HG02884 (cell line): ENCODE results near the gene TNFAIP2.

ENCODE experiments used
- ATAC-seq: cut with Tn5 transposase; IDR thresholded peaks from one replicate; pipeline ENCODE4 v1.9.1; 2021; ENCODE audit warnings: mild to moderate bottlenecking, moderate library complexity; ENCODE audit not compliant: unreplicated experiment

TNFAIP2 gene, protein sequence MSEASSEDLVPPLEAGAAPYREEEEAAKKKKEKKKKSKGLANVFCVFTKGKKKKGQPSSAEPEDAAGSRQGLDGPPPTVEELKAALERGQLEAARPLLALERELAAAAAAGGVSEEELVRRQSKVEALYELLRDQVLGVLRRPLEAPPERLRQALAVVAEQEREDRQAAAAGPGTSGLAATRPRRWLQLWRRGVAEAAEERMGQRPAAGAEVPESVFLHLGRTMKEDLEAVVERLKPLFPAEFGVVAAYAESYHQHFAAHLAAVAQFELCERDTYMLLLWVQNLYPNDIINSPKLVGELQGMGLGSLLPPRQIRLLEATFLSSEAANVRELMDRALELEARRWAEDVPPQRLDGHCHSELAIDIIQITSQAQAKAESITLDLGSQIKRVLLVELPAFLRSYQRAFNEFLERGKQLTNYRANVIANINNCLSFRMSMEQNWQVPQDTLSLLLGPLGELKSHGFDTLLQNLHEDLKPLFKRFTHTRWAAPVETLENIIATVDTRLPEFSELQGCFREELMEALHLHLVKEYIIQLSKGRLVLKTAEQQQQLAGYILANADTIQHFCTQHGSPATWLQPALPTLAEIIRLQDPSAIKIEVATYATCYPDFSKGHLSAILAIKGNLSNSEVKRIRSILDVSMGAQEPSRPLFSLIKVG

DNA sequence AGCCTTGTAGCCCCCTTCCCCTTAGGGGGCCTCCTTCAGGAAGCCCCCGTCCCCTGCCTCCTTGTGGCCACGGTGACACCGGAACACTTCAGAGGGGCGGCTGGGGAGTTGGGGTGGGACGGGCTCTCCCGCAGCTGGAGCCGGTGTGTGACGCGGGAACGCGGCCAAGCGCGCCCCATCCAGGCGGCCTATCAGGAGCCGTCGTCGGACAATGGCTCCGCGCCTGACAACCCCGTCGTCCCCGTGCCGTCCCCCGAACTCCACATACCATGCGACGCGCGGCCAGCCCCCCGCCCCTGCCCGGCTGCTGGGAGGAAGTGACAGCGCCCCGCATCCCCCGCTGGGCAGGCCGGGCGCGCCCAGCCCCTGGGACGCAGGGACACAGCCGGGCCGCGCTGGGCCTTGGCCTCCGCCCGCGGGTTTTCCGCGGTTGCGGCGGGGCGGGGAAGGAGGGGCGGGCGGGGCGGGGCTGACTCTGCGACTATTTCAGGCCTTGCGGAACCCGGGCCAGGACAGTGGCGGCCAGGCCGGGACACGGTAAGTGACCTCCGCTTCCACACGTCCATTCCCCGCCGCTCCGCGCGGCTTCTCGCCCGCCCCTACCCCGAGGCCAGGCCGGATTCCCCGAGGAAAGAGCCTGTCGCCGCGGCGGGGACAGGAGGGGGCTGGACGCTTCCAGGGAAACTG lies at the start of gene TNFAIP2:
Gene TNFAIP2, plus strand, starts transcription at position 515 of the 687 bp plus-strand sequence. CDS start 2,997 bp downstream, outside the sequence.
- ATAC-seq, result no peak

DNA sequence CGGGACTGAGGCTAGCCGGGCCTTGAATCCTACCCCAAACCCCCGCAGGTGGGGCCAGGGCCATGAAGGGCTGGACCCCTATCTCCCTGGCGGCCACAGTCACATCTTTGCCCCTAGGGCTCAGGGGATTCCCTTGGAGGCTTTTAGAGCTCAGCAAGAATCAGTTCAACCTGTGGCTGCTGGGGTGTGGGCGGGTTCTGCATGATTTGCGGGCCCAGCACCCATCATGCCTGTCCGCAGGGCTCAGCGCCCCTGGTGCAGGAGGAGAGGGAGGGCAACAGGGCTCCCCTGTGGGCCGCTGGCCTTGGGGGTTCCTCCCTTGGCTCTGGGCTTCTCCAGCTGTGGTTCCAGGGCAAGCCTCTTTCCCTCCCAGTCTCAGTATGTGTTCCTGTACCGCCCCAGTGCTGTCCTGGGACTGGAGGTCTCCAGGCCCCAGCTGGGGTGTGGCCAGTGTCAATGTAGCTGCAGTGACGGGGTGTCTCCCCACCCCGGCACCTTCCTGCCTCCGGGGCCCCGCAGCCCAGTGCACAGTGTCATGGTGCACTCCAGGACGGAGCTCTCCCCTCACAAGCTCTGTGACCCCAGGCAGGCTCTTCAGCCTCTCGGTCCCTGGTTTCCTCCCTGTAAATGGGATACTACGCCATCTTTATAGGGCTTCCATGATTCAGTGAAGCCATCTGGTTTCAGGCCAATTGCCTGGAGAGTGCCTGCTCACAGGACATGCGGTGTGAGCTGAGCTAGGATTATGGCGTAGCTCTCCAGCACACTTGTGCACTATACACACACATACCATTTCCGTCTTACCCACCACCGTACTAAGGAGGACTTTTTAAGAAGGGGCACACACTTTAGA lies 49.2 kb upstream of the TNFAIP2 start:
- no peak for ATAC-seq

DNA sequence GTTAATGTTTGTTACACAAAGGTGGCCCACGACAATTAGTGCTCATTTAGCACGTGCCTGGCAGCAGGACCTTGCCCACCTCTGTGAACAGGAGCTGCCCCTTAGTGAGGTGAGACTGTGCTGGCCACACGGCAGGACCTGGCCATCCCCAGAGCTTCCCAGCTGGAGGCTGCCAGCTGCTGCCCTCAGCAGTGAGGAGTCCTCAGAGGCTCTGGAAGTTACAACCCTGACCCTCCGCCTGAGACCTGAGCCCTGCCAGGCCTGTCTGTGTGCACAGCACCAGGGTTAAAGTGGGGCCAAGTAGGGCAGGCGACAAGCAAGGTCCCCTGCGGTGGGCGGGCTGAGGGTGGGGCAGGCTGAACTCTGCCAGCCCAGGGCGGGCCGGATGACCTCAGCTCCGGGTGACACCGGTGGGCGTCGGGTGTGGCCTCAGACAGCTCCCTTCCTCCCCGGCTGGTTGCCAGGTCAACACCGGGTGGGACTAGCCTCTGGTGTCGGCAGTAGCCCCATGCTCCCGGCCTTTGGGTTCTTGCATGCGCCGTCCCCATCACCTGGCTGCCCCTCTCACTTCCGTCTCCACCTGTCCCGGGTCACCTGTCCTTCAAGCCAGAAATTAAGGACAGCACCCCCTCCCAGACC lies 48.4 kb upstream of the TNFAIP2 start:
- ATAC-seq, result no peak

DNA sequence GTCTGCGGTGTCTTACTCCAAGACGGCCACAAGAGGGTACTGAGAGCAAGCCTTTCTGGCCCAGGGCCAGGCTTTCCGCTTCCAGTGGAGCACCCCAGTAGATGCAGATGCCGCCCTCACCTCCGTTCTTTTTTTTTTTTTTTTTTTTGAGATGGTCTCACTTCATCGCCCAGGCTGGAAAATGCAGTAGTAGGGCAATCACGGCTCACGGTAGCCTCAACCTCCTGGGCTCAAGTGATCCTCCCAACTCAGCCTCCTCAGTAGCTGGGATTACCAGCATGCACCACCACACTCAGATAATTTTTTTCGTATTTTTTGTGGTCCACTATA lies 44.9 kb upstream of the TNFAIP2 start:
- peak; percentile 44 for ATAC-seq

DNA sequence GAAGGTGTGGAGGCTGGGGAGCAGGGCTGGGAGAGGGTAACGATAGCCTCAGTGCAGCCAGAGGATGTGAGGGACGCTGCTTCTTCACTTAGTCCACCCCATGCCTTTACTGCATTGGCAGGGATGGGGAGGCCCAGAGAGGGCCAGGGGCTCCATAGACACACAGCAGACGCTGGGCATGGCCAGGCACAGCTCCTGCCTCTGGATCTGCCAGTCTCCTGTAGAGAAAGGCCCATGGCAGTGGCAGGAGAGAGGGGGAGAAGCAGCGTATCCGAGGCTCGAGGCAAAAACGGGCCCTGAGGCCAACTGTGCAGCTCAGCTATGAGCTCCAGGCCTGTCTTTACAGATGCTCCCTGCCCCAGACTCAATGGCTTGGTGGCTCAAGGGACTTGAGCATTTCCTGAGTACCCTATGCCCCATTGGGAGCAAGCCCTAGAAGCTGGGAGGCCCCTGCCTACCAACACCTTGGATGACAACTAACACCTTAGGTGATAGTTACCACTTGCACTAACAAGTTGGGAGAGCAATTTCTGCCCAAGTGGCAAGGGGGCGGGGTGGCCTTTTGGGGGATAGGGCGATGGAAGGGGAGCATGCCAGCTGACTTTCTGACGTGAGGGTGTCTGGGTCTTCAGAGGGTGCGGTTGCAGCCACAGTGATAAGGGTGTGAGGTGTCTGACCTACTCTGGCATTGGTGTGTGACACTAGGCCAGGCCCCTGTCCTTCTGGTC lies 44.2 kb upstream of the TNFAIP2 start:
- ATAC-seq, result no peak

DNA sequence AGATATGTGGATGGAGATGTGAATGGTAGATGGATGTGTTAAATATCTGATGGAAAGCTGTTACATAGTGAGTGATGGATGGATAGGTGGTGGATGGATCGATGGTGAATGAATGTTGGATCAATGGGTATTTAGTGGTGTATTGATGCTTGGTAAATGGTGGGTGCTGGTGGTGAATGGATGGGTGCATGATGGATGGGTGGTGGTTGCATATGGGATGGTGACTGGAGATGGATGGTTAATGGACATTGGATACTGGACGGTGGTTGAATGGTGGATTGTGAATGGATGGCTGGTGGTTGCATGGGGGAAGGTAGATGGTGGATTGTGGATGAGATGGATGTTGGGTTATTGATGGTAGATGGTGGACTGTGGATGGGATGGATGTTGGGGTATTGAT lies 41.3 kb upstream of the TNFAIP2 start:
- ATAC-seq, result no peak

DNA sequence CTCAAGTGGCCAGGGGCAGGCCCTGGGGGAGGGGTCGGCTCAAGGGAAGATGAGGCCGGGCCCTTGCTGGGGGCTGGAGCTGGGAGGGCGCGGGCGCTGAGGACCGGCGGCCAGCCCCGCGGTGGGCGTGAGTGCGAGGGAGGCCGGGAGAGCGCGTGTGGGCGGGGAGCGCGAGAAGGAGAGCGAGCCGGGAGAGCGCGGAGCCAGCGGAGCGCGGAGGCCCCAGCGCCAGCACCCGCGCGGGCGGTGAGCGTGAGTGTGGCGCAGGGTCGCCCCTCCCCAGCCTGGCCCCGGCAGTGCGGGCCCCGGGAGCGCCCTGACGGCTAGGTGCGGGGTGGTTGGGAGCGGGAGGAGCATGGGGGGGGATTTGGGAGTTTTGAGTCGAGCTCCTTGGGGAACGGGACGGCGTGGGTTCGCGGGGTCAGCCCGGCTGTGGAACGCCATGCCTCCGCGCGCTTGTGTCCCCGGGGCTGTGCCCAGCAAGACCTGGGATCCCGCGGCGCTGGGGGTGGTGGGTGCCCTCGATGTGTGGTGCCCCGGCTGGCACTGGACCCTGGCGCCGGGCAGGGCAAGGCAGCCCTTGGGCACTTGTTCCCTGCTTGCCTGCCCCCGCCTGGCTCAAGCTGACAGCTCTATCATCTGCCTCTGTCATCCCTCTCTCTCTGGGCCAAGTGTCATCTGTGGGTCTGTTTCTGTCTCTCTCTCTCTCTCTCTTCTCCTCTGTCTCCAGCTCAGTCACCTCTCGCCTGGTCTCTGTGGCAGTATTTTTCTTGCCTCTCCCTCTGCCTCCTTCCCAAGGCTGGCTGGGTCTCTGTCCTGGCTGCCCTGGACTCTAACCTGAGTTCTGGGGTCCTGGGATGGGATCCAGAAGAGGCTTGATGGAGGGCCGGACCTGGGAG lies 39.0 kb upstream of the TNFAIP2 start, which contains the start of gene LBHD2:
Gene LBHD2, plus strand, starts transcription at position 190 of the 899 bp plus-strand sequence. CDS start 1,803 bp downstream, outside the sequence.
- ATAC-seq, result no peak

DNA sequence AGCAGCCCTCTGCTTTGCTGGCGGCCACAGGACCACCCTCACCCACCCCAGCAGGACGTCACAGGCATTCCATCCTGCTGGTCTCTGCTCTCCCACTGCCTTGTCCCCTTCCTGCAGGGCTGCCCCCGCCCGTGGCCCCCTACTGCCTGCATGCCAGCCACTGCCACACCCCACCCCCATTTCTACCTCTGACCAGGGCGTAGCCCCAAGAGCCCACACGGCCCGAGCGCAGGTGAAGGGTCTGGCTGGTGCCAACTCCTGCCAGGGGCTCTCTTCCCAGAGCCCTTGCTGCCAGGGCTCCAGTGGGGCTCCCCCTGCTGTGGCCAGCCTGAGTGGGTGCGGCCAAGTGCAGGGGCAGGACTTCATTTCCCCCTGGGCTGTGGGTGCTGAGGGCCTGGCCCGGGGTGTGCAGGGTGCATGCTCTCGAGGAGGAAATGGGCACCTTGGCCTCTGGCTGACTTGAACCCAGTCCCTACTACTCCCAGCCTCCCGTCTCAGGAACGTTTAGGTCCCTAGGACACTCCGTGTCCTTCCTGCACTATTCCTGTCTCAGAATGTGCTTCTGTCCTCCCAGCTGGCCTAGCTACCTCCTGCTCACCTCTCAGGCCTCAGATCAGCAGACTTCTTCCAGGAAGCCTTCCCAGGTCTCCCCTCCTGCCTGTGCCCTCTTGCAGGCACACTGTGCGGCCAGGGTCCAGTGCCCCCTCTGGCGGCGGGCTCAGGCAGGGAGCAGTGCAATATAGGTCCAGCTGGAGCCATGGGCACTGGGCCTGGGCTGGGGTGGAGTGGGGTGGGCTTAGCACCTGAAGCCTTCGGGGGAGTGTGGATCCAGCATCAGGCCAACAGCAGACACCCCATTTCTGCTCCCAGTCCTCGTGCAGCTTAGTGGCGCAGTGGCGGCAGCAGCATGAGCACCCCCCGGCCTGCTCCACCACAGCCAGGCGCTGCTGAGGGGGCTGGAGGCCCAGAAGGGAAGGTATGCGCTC lies 37.9 kb upstream of the TNFAIP2 start:
- no peak for ATAC-seq

DNA sequence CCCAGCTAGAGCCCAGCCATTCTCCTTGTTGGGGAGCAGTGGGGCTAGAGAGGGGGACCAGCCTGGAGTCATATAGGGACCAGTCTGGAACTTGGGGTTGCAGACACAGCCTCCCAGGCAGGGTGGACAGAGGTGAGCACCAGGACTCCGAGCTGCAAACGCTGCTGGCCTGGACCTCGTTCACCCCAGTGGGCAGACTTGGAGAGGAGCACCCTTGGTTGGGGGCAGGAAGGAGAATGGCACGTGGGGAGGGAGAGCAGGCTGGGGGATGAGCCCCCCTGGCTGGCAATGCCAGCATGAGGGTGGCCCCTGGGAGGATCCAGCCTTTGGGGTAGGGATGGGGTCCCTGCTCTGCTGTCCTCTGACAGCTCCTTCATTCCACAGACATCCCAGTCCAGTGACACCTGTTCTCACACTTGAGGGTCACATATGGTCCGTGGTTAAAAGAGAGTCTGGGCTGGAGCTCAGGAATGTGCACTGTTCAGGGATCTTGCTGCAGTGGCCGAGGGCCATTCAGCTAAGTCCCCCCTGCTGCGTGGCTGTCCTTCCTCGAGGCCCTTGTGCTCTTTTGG lies 36.4 kb upstream of the TNFAIP2 start:
- ATAC-seq, result no peak

DNA sequence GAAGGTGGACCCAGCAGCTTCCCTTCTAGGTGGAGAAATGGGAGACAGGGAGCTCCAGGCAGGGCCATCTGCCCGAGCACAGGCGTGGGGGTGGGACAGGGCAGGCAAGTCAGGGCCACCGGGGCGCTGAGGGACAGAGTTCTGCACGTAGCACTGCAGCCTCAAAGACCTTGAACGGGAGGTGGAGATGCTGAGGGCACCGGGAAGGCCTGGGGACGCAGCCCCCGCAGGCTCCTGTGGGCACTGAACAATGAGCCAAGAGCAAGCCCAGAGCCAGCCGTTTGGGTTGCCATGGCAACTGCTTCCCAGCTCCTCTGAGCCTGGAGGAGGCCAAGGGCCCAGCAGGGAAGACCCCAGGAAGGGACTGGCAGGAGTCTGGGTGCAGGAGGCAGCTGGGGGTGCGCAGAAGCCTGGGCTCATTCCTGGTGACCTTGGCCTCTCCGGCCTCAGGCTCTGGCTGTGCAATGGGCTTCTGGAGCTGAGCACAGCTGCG lies 35.9 kb upstream of the TNFAIP2 start:
- no peak for ATAC-seq

DNA sequence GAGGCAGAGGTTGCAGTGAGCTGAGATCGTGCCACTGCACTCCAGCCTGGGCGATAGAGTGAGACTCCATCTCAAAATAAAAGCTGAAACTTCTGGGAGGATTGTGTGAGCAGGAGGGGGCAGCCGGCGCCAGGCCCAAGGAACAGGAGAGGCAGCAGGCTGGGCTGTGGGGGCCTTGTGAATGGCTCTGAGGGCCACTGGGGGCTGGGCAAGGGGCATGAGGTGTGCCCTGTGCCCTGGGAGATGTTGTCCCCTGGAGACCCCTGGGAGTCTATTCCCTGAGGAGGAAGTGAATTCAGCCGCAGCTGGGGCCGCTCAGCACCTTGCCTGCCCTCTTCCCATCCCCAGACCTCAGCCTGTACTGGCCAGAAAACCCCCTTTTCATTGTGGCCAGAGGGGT lies 34.3 kb upstream of the TNFAIP2 start:
- no peak for ATAC-seq

DNA sequence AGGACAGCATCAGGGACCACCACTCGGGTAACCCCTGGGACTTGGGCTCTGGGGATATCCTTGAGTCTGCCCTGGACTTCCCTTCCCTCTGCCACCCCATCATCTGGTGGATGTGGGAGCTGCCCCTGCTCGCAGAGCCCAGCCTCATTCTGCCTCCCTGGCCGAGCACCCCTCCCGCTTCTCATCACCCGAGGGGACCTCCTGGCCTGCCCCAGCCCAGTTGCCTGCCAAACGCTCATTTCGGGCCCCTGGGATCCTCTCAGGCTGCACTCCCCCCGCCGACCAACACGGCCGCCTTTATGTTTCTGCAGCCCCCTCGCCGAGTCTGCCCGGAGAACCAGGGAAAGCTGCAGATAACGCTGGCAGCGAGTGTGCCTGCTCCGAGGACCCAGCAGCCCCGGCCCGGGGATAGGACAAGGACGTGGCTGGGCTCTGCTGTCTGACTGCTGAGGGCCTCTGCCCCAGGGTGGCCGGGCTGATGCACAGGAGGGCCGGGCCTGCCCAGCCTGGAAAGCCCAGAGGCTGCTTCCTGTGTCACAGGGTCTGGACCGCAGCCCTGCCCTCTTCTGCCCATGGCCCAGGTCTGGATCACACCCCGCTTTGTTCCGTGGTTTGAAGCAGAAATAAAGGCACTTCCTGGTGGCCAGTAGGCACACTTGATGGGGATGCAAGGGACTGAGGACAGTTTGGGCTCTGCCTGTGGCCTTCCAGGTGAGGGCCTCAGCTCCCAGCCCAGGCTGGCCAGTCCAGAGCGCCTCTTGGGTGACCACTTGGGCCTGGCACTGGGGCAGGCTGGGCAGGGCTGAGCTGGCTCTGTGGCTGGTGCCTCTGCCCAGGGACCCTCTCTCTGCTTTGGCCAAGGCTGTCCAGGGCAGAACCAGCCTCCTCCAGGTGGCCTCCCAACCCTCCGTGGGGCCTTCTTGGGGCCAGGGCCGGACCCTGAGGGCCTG lies 33.6 kb upstream of the TNFAIP2 start:
- ATAC-seq, result no peak

DNA sequence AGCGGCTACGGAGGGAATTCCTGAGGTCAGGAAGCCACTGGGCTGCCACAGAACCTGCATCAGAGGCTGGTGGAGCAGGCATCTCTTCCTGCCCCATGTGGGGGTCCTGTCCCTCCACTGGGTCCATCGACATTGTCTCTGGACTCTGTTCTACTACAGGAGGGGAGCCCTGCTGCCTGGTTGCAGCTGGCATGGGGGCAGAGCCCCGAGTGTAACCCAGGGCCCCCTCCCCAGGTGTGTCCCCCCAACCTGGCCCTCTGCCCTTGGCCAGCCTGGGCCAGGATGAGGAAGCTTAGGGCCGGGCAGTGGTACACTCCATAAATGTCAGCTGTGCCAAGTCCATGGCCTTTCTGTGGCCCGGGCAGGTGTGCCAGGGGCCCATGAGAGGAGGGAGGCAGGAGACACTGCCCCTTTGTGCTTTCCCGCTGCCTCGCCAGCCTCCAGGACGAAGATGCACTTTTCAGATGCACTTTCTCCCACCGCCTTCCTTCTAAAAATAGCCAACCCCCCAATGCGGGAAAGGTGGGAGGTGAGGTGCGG lies 32.7 kb upstream of the TNFAIP2 start:
- no peak for ATAC-seq

DNA sequence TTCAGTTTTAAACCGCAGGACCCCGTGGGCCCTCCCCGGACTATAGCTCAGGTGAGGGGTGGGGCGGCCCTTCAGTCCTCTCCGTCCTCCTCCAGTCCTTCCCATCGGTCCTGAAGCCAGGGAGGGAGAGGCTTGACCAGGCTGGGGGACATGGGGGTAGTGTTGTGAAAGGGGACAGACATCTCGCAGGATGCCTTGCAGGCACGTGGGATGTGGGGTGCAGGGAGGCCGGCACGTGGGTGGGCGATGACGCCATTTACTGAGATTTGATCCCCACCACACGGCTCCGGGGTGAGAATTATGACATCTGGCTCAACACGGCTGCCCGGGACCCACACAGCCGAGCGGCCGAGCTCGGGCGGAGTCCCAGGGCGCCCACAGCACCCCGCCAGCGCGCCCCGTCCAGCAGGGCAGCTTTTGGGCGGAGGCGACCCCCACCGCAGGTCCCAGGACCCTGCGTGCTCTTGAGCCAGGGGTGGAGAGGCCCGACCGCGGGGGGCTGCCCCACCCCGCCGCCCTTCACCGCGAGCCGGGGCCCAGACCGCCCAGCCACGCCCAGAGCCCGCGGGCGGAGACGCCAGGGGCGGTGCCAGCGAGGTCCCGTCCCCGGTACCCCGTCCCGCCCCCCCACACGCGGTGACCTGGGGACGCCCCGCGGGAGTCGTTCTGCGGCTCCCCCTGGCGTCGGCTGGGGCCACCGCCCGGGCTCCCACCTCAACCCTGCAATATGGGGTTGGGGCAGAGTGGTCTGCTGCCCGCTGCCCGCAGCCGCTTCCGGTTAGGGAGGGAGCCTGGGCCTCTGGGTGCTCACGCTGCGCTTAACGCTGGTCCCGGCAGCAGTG lies 32.0 kb upstream of the TNFAIP2 start:
- ATAC-seq, result no peak

DNA sequence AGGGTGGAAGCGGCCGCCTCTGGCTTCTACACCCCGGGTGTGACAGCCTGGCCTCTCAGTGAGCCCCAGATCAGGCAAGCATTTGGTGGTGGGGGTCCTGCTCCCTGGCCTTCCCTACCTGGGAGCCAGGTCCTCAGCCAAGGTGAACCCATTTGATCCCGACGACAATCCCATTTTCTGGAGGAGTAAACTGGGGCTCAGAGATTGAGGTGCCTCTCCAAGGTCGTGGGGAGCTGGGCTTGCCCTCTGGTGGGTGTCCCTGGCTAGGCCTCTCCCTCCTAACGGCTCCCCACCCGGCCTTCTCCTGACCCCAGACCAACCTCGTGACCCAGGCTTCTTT lies 31.4 kb upstream of the TNFAIP2 start:
- ATAC-seq, result no peak
